HEK293 (cell line): ENCODE measurements around the gene SEMA6A.

ENCODE experiments used
- FEZF1 ChIP-seq: fragments of 450-650 bp; formaldehyde crosslinking; IDR thresholded peaks from 2 replicates; pipeline ENCODE4 v1.5.1; 2016; ENCODE audit warnings: missing biosample characterization, missing genetic modification characterization
- GLIS2 ChIP-seq: fragments of 450-650 bp; formaldehyde crosslinking; IDR thresholded peaks from 2 replicates; pipeline ENCODE4 v1.5.1; 2016; ENCODE audit warnings: missing biosample characterization, missing genetic modification characterization
- HOXC10 ChIP-seq: sonication (generic); formaldehyde crosslinking; IDR thresholded peaks from 2 replicates; pipeline ENCODE4 v1.8.1; 2023; ENCODE audit warnings: mild to moderate bottlenecking, missing genetic modification reagents
- KLF1 ChIP-seq: fragments of 450-650 bp; formaldehyde crosslinking; IDR thresholded peaks from 2 replicates; pipeline ENCODE4 v1.5.1; 2016; ENCODE audit warnings: missing biosample characterization, missing genetic modification characterization
- KLF16 ChIP-seq: fragments of 450-650 bp; formaldehyde crosslinking; IDR thresholded peaks from 2 replicates; pipeline ENCODE4 v1.5.1; 2017; ENCODE audit warnings: missing biosample characterization, missing genetic modification characterization
- OSR2 ChIP-seq: fragments of 450-650 bp; formaldehyde crosslinking; IDR thresholded peaks from 2 replicates; pipeline ENCODE4 v1.5.1; 2016; ENCODE audit warnings: missing biosample characterization, missing genetic modification characterization
- PRDM4 ChIP-seq: fragments of 450-650 bp; formaldehyde crosslinking; IDR thresholded peaks from 2 replicates; pipeline ENCODE4 v1.5.1; 2017; ENCODE audit warnings: missing biosample characterization, missing genetic modification characterization
- SP2 ChIP-seq: fragments of 450-650 bp; formaldehyde crosslinking; IDR thresholded peaks from 2 replicates; pipeline ENCODE4 v1.5.1; 2016; ENCODE audit warnings: missing biosample characterization, missing genetic modification characterization
- SP7 ChIP-seq: fragments of 450-650 bp; formaldehyde crosslinking; IDR thresholded peaks from 2 replicates; pipeline ENCODE4 v1.5.1; 2016; ENCODE audit warnings: missing biosample characterization, missing genetic modification characterization
- TRIM28 ChIP-seq: IDR thresholded peaks from 2 replicates; pipeline ENCODE4 v1.6.1; 2011; ENCODE audit warnings: low read length, control low read depth, borderline replicate concordance
- WT1 ChIP-seq: fragments of 450-650 bp; formaldehyde crosslinking; IDR thresholded peaks from 2 replicates; pipeline ENCODE4 v1.5.1; 2016; ENCODE audit warnings: missing biosample characterization, missing genetic modification characterization
- YY2 ChIP-seq: fragments of 450-650 bp; formaldehyde crosslinking; IDR thresholded peaks from 2 replicates; pipeline ENCODE4 v1.5.1; 2016; ENCODE audit warnings: missing biosample characterization, missing genetic modification characterization
- ZBTB1 ChIP-seq: fragments of 450-650 bp; formaldehyde crosslinking; IDR thresholded peaks from 2 replicates; pipeline ENCODE4 v1.5.1; 2016; ENCODE audit warnings: missing biosample characterization, missing genetic modification characterization
- ZBTB21 ChIP-seq: fragments of 450-650 bp; formaldehyde crosslinking; IDR thresholded peaks from 2 replicates; pipeline ENCODE4 v1.5.1; 2017; ENCODE audit warnings: missing biosample characterization, missing genetic modification characterization
- ZFP41 ChIP-seq: fragments of 450-650 bp; formaldehyde crosslinking; IDR thresholded peaks from 2 replicates; pipeline ENCODE4 v1.5.1; 2016; ENCODE audit warnings: missing biosample characterization, missing genetic modification characterization, borderline replicate concordance
- ZNF138 ChIP-seq: fragments of 450-650 bp; formaldehyde crosslinking; IDR thresholded peaks from 2 replicates; pipeline ENCODE4 v1.5.1; 2016; ENCODE audit warnings: missing biosample characterization, missing genetic modification characterization, borderline replicate concordance
- ZNF175 ChIP-seq: fragments of 450-650 bp; formaldehyde crosslinking; IDR thresholded peaks from 2 replicates; pipeline ENCODE4 v1.5.1; 2016; ENCODE audit warnings: missing biosample characterization, missing genetic modification characterization
- ZNF18 ChIP-seq: fragments of 450-650 bp; formaldehyde crosslinking; IDR thresholded peaks from 2 replicates; pipeline ENCODE4 v1.5.1; 2016; ENCODE audit warnings: missing biosample characterization, missing genetic modification characterization
- ZNF184 ChIP-seq: fragments of 450-650 bp; IDR thresholded peaks from 2 replicates; pipeline ENCODE4 v1.5.1; 2018; ENCODE audit warnings: missing biosample characterization, mild to moderate bottlenecking, missing genetic modification characterization
- ZNF221 ChIP-seq: fragments of 450-650 bp; formaldehyde crosslinking; IDR thresholded peaks from 2 replicates; pipeline ENCODE4 v1.5.1; 2017; ENCODE audit warnings: missing biosample characterization, missing genetic modification characterization, borderline replicate concordance
- ZNF26 ChIP-seq: fragments of 450-650 bp; formaldehyde crosslinking; IDR thresholded peaks from 2 replicates; pipeline ENCODE4 v1.5.1; 2016; ENCODE audit warnings: missing biosample characterization, missing genetic modification characterization
- ZNF274 ChIP-seq, 2 experiments: fragments of 200-500 bp in 1 of 2; fragments of 450-650 bp in 1 of 2; sonication (Bioruptor generic) in 1 of 2; formaldehyde crosslinking in 1 of 2; IDR thresholded peaks; 2 replicates each; pipeline versions ENCODE4 v1.5.1 to v1.6.1; 2014 to 2016; ENCODE audit warnings: borderline replicate concordance in 1 of 2, inconsistent platforms in 1 of 2, low read length in 1 of 2, missing biosample characterization in 1 of 2, missing genetic modification characterization in 1 of 2
- ZNF335 ChIP-seq: fragments of 450-650 bp; formaldehyde crosslinking; conservative IDR thresholded peaks from 2 replicates; pipeline ENCODE4 v1.5.1; 2016; ENCODE audit warnings: missing biosample characterization, missing genetic modification characterization
- ZNF398 ChIP-seq: fragments of 450-650 bp; formaldehyde crosslinking; IDR thresholded peaks from 2 replicates; pipeline ENCODE4 v1.5.1; 2017; ENCODE audit warnings: missing biosample characterization, missing genetic modification characterization
- ZNF48 ChIP-seq: fragments of 450-650 bp; formaldehyde crosslinking; IDR thresholded peaks from 2 replicates; pipeline ENCODE4 v1.5.1; 2016; ENCODE audit warnings: missing biosample characterization, missing genetic modification characterization
- ZNF521 ChIP-seq: fragments of 450-650 bp; formaldehyde crosslinking; IDR thresholded peaks from 2 replicates; pipeline ENCODE4 v1.5.1; 2017; ENCODE audit warnings: missing biosample characterization, mild to moderate bottlenecking, missing genetic modification characterization
- ZNF549 ChIP-seq: fragments of 450-650 bp; IDR thresholded peaks from 2 replicates; pipeline ENCODE4 v1.5.1; 2018; ENCODE audit warnings: missing biosample characterization, missing genetic modification characterization, mild to moderate bottlenecking, inconsistent platforms, moderate library complexity
- ZNF571 ChIP-seq: fragments of 450-650 bp; formaldehyde crosslinking; IDR thresholded peaks from 2 replicates; pipeline ENCODE4 v1.5.0; 2017; ENCODE audit warnings: missing biosample characterization, missing genetic modification characterization
- ZNF621 ChIP-seq: fragments of 450-650 bp; formaldehyde crosslinking; IDR thresholded peaks from 2 replicates; pipeline ENCODE4 v1.5.1; 2017; ENCODE audit warnings: missing biosample characterization, missing genetic modification characterization
- ZNF629 ChIP-seq: fragments of 450-650 bp; formaldehyde crosslinking; IDR thresholded peaks from 2 replicates; pipeline ENCODE4 v1.5.1; 2017; ENCODE audit warnings: missing biosample characterization, missing genetic modification characterization
- ZNF701 ChIP-seq: fragments of 450-650 bp; formaldehyde crosslinking; IDR thresholded peaks from 2 replicates; pipeline ENCODE4 v1.5.1; 2016; ENCODE audit warnings: missing biosample characterization, missing genetic modification characterization
- ZNF704 ChIP-seq: fragments of 450-650 bp; formaldehyde crosslinking; IDR thresholded peaks from 2 replicates; pipeline ENCODE4 v1.5.1; 2016; ENCODE audit warnings: missing biosample characterization, missing genetic modification characterization
- ZNF843 ChIP-seq: fragments of 450-650 bp; formaldehyde crosslinking; IDR thresholded peaks from 2 replicates; pipeline ENCODE4 v1.5.1; 2016; ENCODE audit warnings: missing biosample characterization, missing genetic modification characterization

Gene SEMA6A

GRCh38 chr5:116585227-116585626 is 10.6 kb upstream of the SEMA6A start (continued):
- TF ChIP-seq PRDM4 (no peak), ZNF335 (no peak), ZBTB1 (tag by site-specific recombination) (no peak), ZNF549 (tag by site-specific recombination) (no peak), ZNF629 (peak; percentile 33; the same call in 1 of the 2 replicates), ZBTB21 (no peak), ZNF621 (tag by site-specific recombination) (no peak), ZNF398 (tag by site-specific recombination) (no peak), ZNF221 (tag by site-specific recombination) (no peak), ZNF138 (tag by site-specific recombination) (no peak), ZNF48 (no peak), ZNF704 (tag by site-specific recombination) (no peak), YY2 (tag by site-specific recombination) (no peak), SP7 (tag by site-specific recombination) (0 out of 2 replicates have a peak, but pooled peaks have one; percentile 32), ZNF843 (tag by site-specific recombination) (0 out of 2 replicates have a peak, but pooled peaks have one; percentile 22), HOXC10 (CRISPR knock-in tag) (no peak), ZNF175 (tag by site-specific recombination) (no peak), KLF1 (tag by site-specific recombination) (peak; percentile 85), ZNF521 (tag by site-specific recombination) (no peak), ZNF26 (tag by site-specific recombination) (no peak), ZNF18 (no peak), TRIM28 (no peak), SP2 (tag by site-specific recombination) (no peak), ZNF701 (tag by site-specific recombination) (no peak), WT1 (tag by site-specific recombination) (peak; percentile 57; the same call in 1 of the 2 replicates), GLIS2 (tag by site-specific recombination) (no peak), ZNF571 (tag by site-specific recombination) (no peak), ZNF274 (IDR thresholded peaks at IDR 0.05; ENCODE audit: low read length) (no peak), ZNF274 (tag by site-specific recombination; IDR thresholded peaks at IDR 0.05; ENCODE audit: borderline replicate concordance) (no peak), ZNF184 (tag by site-specific recombination) (no peak), KLF16 (no peak), OSR2 (peak; percentile 36; the same call in 1 of the 2 replicates), FEZF1 (tag by site-specific recombination) (no peak), ZFP41 (no peak)
